ENCODE measurements around the gene MAX.

Gene MAX

GRCh38 chr14:65074449-65075150 lies 27.7 kb downstream of the MAX start:
- Mint-ChIP-seq H3K4me1 (ENCODE audit: low read depth in 2 of 2) (peaks cover 27 to 41% of the 10 kb centered on the region in 2 donors), H3K9me3 (no peaks in the 10 kb centered on the region), H3K4me3 (no peak overlapping the region), H3K36me3 (ENCODE audit: insufficient read depth) (peaks cover 54% of the 10 kb centered on the region), H3K27ac (peak overlapping the region; percentile 71 to 79), H3K27me3 (no peaks in the 10 kb centered on the region)
- DNase-seq = no peak
- ATAC-seq (replicated peaks) = peak; percentile 27

- Mint-ChIP-seq H3K9me3 (no peaks in the 10 kb centered on the region), H3K27me3 (no peaks in the 10 kb centered on the region), H3K36me3 (ENCODE audit: insufficient read depth) (peaks cover 49% of the 10 kb centered on the region), H3K4me1 (ENCODE audit: low read depth in 2 of 2) (peaks cover 20 to 34% of the 10 kb centered on the region in 2 donors), H3K4me3 (no peak overlapping the region), H3K27ac (peak overlapping the region; percentile 65 to 79)
- no peak for ATAC-seq (replicated peaks)
- no peak for DNase-seq
Measured at GRCh38 chr14:65073605-65074201, 28.6 kb downstream of the MAX start.

- Mint-ChIP-seq H3K27ac (peak overlapping the region in 1 of 2 donors; percentile 65), H3K27me3 (no peaks in the 10 kb centered on the region), H3K4me1 (ENCODE audit: low read depth in 2 of 2) (peaks cover 20 to 34% of the 10 kb centered on the region in 2 donors), H3K36me3 (ENCODE audit: insufficient read depth) (peaks cover 45% of the 10 kb centered on the region), H3K9me3 (no peaks in the 10 kb centered on the region), H3K4me3 (no peak overlapping the region)
- DNase-seq (no peak), ATAC-seq (replicated peaks) (no peak)
Measured at GRCh38 chr14:65072937-65073336, 29.4 kb downstream of the MAX start.

- Mint-ChIP-seq H3K4me1 (ENCODE audit: low read depth in 2 of 2) (peaks cover 19 to 34% of the 10 kb centered on the region in 2 donors), H3K36me3 (ENCODE audit: insufficient read depth) (peaks cover 43% of the 10 kb centered on the region), H3K27me3 (no peaks in the 10 kb centered on the region), H3K4me3 (no peak overlapping the region), H3K9me3 (no peaks in the 10 kb centered on the region), H3K27ac (no peak overlapping the region)
- no peak for DNase-seq
- ATAC-seq (replicated peaks) = no peak
Measured at GRCh38 chr14:65072256-65072655, 30.1 kb downstream of the MAX start.

- H3K27ac Mint-ChIP-seq = peak overlapping the region in 1 of 2 donors; percentile 6
- H3K4me1 Mint-ChIP-seq (ENCODE audit: low read depth in 2 of 2) = peaks cover 16 to 31% of the 10 kb centered on the region in 2 donors
- no peak for DNase-seq
- H3K4me3 Mint-ChIP-seq = no peak overlapping the region
- H3K36me3 Mint-ChIP-seq (ENCODE audit: insufficient read depth) = peaks cover 44% of the 10 kb centered on the region
- no peaks in the 10 kb centered on the region for H3K27me3 Mint-ChIP-seq
- no peaks in the 10 kb centered on the region for H3K9me3 Mint-ChIP-seq
- ATAC-seq (replicated peaks) = no peak
Measured at GRCh38 chr14:65071544-65071943, 30.8 kb downstream of the MAX start.

GRCh38 chr14:65070471-65070976 lies 31.8 kb downstream of the MAX start:
- Mint-ChIP-seq H3K4me3 (no peak overlapping the region), H3K4me1 (ENCODE audit: low read depth in 2 of 2) (peaks cover 16 to 25% of the 10 kb centered on the region in 2 donors), H3K27me3 (no peaks in the 10 kb centered on the region), H3K36me3 (ENCODE audit: insufficient read depth) (peaks cover 42% of the 10 kb centered on the region), H3K9me3 (no peaks in the 10 kb centered on the region), H3K27ac (peak overlapping the region in 1 of 2 donors; percentile 10)
- ATAC-seq (replicated peaks) = no peak
- no peak for DNase-seq

GRCh38 chr14:65069874-65070413 lies 32.4 kb downstream of the MAX start:
- Mint-ChIP-seq H3K27me3 (no peaks in the 10 kb centered on the region), H3K27ac (no peak overlapping the region), H3K4me3 (no peak overlapping the region), H3K4me1 (ENCODE audit: low read depth in 2 of 2) (peaks cover 12 to 19% of the 10 kb centered on the region in 2 donors), H3K9me3 (no peaks in the 10 kb centered on the region), H3K36me3 (ENCODE audit: insufficient read depth) (peaks cover 36% of the 10 kb centered on the region)
- ATAC-seq (replicated peaks) (no peak), DNase-seq (no peak)

- Mint-ChIP-seq H3K9me3 (no peaks in the 10 kb centered on the region), H3K4me1 (ENCODE audit: low read depth in 2 of 2) (no peaks in the 10 kb centered on the region), H3K36me3 (ENCODE audit: insufficient read depth) (peaks cover 42% of the 10 kb centered on the region), H3K27ac (no peak overlapping the region), H3K4me3 (no peak overlapping the region), H3K27me3 (no peaks in the 10 kb centered on the region)
- ATAC-seq (replicated peaks) = no peak
- no peak for DNase-seq
Measured at GRCh38 chr14:65065719-65066118, 36.6 kb downstream of the MAX start.

- Mint-ChIP-seq H3K27ac (peak overlapping the region in 1 of 2 donors; percentile 29), H3K4me3 (no peak overlapping the region), H3K4me1 (ENCODE audit: low read depth in 2 of 2) (peaks cover 0 to 5% of the 10 kb centered on the region in 2 donors), H3K36me3 (ENCODE audit: insufficient read depth) (peaks cover 46% of the 10 kb centered on the region), H3K27me3 (no peaks in the 10 kb centered on the region), H3K9me3 (no peaks in the 10 kb centered on the region)
- DNase-seq (no peak), ATAC-seq (replicated peaks) (no peak)
Measured at GRCh38 chr14:65062096-65063075, 39.9 kb downstream of the MAX start.

- peak overlapping the region; percentile 33 to 65 for H3K27ac Mint-ChIP-seq
- H3K36me3 Mint-ChIP-seq (ENCODE audit: insufficient read depth) = peaks cover 36% of the 10 kb centered on the region
- ATAC-seq (replicated peaks) (no peak), DNase-seq (no peak)
- H3K27me3 Mint-ChIP-seq = no peaks in the 10 kb centered on the region
- H3K4me1 Mint-ChIP-seq (ENCODE audit: low read depth in 2 of 2) = peaks cover 8 to 16% of the 10 kb centered on the region in 2 donors
- no peaks in the 10 kb centered on the region for H3K9me3 Mint-ChIP-seq
- H3K4me3 Mint-ChIP-seq = no peak overlapping the region
Measured at GRCh38 chr14:65057695-65058094, 44.6 kb downstream of the MAX start.

- H3K9me3 Mint-ChIP-seq = no peaks in the 10 kb centered on the region
- no peak for ATAC-seq (replicated peaks)
- no peak for DNase-seq
- peaks cover 9 to 18% of the 10 kb centered on the region in 2 donors for H3K4me1 Mint-ChIP-seq (ENCODE audit: low read depth in 2 of 2)
- H3K27ac Mint-ChIP-seq = peak overlapping the region in 1 of 2 donors; percentile 39
- peaks cover 28% of the 10 kb centered on the region for H3K36me3 Mint-ChIP-seq (ENCODE audit: insufficient read depth)
- H3K27me3 Mint-ChIP-seq = no peaks in the 10 kb centered on the region
- no peak overlapping the region for H3K4me3 Mint-ChIP-seq
Measured at GRCh38 chr14:65054471-65055085, 47.7 kb downstream of the MAX start.

GRCh38 chr14:65053466-65053865 lies 48.9 kb downstream of the MAX start:
- Mint-ChIP-seq H3K27me3 (no peaks in the 10 kb centered on the region), H3K4me1 (ENCODE audit: low read depth in 2 of 2) (peaks cover 9 to 15% of the 10 kb centered on the region in 2 donors), H3K36me3 (ENCODE audit: insufficient read depth) (peaks cover 23% of the 10 kb centered on the region), H3K27ac (peak overlapping the region in 1 of 2 donors; percentile 1), H3K9me3 (no peaks in the 10 kb centered on the region), H3K4me3 (no peak overlapping the region)
- DNase-seq (no peak), ATAC-seq (replicated peaks) (no peak)
